GM06990 (cell line): ENCODE results near the gene DBNDD2.
A peak's percentile ranks its signal among the peaks of the same experiment; 100 is the strongest.

ENCODE experiments used
- DNase-seq: peaks from one replicate; pipeline ENCODE4 v3.0.0-alpha.2; 2011; ENCODE audit not compliant: insufficient read length; ENCODE audit errors: extremely low read depth
- H3K27me3 ChIP-seq: replicated peaks from 2 replicates; pipeline ENCODE4 v1.6.0; 2011; ENCODE audit warnings: low read length; ENCODE audit not compliant: control insufficient read depth, insufficient read depth
- H3K36me3 ChIP-seq: 2 replicates; pipeline ENCODE4 v1.5.1; 2011; ENCODE audit warnings: low read length; ENCODE audit not compliant: control insufficient read depth, insufficient read depth
- H3K4me3 ChIP-seq: replicated peaks from 2 replicates; pipeline ENCODE4 v1.5.1; 2011; ENCODE audit warnings: low read depth, mild to moderate bottlenecking, control low read depth, low read length
- TF ChIP-seq, protein P1 (sequence below): IDR thresholded peaks from 2 replicates; pipeline ENCODE4 v1.5.1; 2011; ENCODE audit warnings: low read length, control low read depth, mild to moderate bottlenecking, inconsistent platforms; ENCODE audit not compliant: insufficient read depth, poor library complexity, severe bottlenecking

Gene DBNDD2, protein sequence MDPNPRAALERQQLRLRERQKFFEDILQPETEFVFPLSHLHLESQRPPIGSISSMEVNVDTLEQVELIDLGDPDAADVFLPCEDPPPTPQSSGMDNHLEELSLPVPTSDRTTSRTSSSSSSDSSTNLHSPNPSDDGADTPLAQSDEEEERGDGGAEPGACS

DNA sequence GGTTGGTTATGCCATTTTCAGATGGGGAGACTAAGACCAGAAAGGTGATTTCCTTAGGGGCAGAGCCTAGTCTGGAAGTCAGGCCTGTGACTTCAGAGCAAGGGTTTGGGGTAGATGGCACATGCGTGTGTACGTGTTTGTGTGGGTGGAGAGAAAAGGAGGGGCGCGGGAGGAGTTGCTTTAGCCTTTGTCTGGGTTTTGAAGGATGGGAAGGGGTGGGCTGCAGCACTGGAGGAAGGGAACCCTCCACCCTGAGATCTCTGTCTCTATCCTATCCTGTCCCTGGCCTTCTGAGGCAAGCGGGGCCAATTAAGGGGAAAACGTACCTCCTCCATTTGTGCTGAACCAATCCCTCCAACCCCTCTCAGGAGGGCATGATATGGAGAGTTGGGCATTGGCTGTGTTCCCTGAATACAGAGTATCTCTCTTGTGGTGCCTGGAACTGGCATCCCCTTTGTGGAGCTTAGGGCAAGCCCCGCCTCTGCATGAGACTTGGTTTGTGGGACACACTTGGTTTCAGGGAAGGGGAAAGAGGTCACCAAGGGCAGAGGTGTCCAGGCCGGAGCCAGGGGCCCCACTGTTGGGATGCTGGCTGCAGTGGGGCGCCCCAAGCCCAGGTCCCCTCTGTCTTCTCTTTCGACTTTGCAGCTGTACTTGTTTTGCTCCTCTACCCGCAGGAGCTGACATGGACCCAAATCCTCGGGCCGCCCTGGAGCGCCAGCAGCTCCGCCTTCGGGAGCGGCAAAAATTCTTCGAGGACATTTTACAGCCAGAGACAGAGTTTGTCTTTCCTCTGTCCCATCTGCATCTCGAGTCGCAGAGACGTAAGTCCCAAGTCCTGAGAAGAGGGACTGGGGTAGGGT is at the start of gene DBNDD2:
TSS of gene DBNDD2 (plus strand) at position 507 of the 863 bp plus-strand sequence. CDS start at position 686, 179 bp downstream.
- H3K27me3 ChIP-seq = peaks cover 1% of the 10 kb centered on the region
- TF ChIP-seq, protein P1, sequence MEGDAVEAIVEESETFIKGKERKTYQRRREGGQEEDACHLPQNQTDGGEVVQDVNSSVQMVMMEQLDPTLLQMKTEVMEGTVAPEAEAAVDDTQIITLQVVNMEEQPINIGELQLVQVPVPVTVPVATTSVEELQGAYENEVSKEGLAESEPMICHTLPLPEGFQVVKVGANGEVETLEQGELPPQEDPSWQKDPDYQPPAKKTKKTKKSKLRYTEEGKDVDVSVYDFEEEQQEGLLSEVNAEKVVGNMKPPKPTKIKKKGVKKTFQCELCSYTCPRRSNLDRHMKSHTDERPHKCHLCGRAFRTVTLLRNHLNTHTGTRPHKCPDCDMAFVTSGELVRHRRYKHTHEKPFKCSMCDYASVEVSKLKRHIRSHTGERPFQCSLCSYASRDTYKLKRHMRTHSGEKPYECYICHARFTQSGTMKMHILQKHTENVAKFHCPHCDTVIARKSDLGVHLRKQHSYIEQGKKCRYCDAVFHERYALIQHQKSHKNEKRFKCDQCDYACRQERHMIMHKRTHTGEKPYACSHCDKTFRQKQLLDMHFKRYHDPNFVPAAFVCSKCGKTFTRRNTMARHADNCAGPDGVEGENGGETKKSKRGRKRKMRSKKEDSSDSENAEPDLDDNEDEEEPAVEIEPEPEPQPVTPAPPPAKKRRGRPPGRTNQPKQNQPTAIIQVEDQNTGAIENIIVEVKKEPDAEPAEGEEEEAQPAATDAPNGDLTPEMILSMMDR = no peak
- no peaks in the 10 kb centered on the region for H3K36me3 ChIP-seq
- no peak for DNase-seq
- no peak within 1 kb of the TSS for H3K4me3 ChIP-seq

DNA sequence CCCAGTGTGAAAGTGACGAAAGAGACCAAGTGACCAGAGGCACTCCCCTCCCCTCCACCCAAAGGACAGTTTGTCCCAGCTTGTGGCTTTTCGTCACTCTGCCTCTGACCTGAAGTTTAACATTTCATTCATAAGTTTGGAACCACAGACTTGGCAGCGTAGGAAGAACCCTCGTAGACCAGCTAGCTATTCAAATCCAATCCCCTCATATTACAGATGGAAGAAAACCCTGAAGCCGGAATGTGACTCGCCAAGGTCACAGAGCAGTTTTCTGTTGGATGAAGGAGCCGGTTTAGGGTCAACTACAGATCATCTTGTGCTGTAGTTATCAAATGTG is 49.1 kb upstream of the DBNDD2 start:
- Histone ChIP-seq H3K27me3 (no peaks in the 10 kb centered on the region), H3K4me3 (no peak overlapping the region), H3K36me3 (no peaks in the 10 kb centered on the region)
- TF ChIP-seq, protein P1 = no peak
- no peak for DNase-seq

DNA sequence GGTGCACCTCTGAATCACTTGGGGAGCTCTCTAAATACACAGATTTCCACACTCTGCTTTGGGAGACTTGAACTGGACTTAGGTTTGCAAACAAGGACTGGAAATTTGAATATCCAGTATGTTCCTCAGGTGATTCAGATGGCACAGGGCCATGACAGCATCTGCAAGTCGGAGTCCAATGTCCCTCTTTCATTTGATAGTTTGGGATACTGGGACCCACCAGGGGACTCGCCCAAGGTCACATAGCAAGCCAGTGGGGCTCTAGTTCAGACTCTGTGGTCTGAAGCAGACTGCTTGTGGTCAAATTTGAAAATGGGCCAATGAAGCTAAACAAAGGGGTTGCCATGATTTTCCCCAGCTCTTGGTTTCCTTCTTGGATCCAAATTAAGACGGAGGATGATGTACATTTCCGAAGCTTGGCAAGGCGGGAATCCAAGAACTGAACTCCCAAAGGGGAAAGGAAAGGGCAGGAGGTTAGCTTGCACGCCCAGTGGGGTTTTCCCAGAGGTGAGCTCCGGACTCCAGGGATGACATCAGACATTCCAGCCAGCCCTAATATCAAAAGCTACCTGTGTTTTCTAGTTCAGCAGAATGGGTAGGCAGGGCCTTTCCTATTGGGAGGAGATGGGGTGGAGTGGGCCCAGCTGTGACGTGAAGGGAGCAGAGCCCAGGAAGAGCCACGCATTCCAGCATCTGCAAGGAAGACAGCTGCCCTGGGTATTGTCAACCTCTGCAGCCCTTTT is 48.5 kb upstream of the DBNDD2 start:
- Histone ChIP-seq H3K36me3 (no peaks in the 10 kb centered on the region), H3K27me3 (no peaks in the 10 kb centered on the region), H3K4me3 (no peak overlapping the region)
- TF ChIP-seq, protein P1 = no peak
- no peak for DNase-seq

DNA sequence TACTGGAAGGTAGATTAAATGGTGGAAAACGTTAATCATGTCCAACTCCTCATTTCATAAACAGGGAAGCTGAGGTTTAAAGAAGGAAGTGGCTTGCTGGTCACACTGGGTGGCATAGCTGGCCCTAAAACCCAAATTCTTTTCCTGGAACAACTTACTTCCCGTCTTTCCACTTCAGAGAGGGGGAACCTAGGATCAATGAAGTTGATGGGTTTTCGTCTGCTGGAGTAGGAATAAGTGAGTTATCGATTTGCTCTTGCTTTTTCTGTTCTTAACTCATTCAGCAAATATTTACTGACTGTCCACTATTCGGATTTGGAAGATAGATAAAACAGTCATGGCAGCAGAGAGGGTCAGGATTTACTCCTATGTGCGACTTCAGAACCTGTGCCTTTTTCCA is 46.3 kb upstream of the DBNDD2 start:
- TF ChIP-seq, protein P1 = no peak
- Histone ChIP-seq H3K27me3 (no peaks in the 10 kb centered on the region), H3K4me3 (no peak overlapping the region), H3K36me3 (peaks cover 4% of the 10 kb centered on the region; the same call in 1 of the 2 replicates)
- no peak for DNase-seq

DNA sequence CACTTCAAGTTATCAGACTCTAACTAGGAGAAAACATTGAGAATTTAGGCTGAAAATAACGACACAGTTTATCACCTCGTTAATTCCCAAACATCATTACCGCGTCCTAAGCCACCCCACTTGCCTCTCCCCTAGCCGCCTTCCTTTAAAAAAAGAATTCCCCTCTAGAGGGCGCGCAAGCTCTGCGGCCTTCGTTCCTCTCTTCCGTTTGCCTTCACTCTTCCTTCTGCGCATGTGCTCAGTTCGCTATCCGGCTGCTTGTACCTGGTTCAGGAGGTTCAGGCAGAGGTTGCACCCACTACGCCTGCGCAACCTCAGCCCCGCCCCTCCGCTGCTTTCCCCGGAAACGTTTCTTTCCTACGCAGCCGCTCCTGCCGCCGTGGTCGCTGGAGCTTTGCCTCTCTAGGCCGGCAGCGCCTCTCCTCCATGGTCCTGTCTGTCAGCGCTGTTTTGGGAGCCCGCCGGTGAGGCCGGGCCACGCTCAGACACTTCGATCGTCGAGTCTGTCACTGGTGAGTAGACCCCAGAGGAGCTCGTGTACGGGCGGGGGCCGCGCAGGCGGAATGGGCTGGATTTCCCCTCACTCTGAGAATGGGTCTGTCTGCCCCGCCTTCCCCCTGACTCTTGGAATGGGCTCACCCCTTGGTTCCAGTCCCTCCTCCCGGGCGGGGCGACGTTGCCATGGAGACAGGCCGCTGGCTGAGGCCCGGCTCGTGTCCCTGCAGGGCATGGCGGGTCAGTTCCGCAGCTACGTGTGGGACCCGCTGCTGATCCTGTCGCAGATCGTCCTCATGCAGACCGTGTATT is 45.1 kb upstream of the DBNDD2 start, which contains the start of gene SYS1:
TSS of gene SYS1 (plus strand) at position 353 of the 807 bp plus-strand sequence. CDS start at position 729, 376 bp downstream.
- H3K4me3 ChIP-seq = peak within 1 kb of the TSS; percentile 89
- peak; percentile 96 for DNase-seq
- H3K27me3 ChIP-seq = no peaks in the 10 kb centered on the region
- H3K36me3 ChIP-seq = peaks cover 12% of the 10 kb centered on the region
- TF ChIP-seq, protein P1 = peak; percentile 82
